Measurements from ENCODE around the gene CTXN1. TPM values are rescaled to one million over a fixed set of nuclear protein-coding genes. Genes with fewer than 3 reads are reported as not detected.

Gene CTXN1
- total RNA-seq, 4 donors from 2014 or later, result 2.9 to 29.7 (median 4.8) TPM

GRCh38 chr19:7968008-7968795 is 42.3 kb upstream of the CTXN1 start:
- TF ChIP-seq EP300 (IDR thresholded peaks at IDR 0.05; ENCODE audit: low read depth) (no peak), POLR2A (IDR thresholded peaks at IDR 0.05) (no peak), POLR2AphosphoS5 (IDR thresholded peaks at IDR 0.05) (no peak)
- TF ChIP-seq, protein P1, sequence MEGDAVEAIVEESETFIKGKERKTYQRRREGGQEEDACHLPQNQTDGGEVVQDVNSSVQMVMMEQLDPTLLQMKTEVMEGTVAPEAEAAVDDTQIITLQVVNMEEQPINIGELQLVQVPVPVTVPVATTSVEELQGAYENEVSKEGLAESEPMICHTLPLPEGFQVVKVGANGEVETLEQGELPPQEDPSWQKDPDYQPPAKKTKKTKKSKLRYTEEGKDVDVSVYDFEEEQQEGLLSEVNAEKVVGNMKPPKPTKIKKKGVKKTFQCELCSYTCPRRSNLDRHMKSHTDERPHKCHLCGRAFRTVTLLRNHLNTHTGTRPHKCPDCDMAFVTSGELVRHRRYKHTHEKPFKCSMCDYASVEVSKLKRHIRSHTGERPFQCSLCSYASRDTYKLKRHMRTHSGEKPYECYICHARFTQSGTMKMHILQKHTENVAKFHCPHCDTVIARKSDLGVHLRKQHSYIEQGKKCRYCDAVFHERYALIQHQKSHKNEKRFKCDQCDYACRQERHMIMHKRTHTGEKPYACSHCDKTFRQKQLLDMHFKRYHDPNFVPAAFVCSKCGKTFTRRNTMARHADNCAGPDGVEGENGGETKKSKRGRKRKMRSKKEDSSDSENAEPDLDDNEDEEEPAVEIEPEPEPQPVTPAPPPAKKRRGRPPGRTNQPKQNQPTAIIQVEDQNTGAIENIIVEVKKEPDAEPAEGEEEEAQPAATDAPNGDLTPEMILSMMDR (IDR thresholded peaks at IDR 0.05), result no peak
- Histone ChIP-seq H3K27me3 (no peaks in the 10 kb centered on the region), H3K36me3 (peaks cover 0 to 41% (median 9%) of the 10 kb centered on the region in 4 donors), H3K4me3 (no peak overlapping the region), H3K27ac (no peak overlapping the region), H3K9me3 (no peaks in the 10 kb centered on the region), H3K4me1 (no peaks in the 10 kb centered on the region)
- DNase-seq, result no peak
- 92% methylated on average over 14 of the region's 15 CpGs; no CpG with 5 or more reads in 1 of the 2 donors for WGBS, 2 donors (ENCODE audit: low coverage in 1 of 2)
- in situ Hi-C loops (cut with MboI; ENCODE audit: low pct_ligation_motif_present in 1 of 4, low pct_unique_long_range_greater_than_20kb in 1 of 4, low sequenced_read_pairs in 3 of 4) (loop anchor here in 1 of 4 donors (25.0 kb wide), 1 partner anchor 269 kb away; no protein-coding TSS in a partner anchor), intact Hi-C loops (cut with DNase I; ENCODE audit: low total_unique reads) (no loop called here)

GRCh38 chr19:7965921-7966665 is 40.2 kb upstream of the CTXN1 start:
- peaks cover 0 to 52% (median 9%) of the 10 kb centered on the region in 4 donors for H3K36me3 ChIP-seq
- H3K4me3 ChIP-seq, result no peak overlapping the region
- in situ Hi-C loops (cut with MboI; ENCODE audit: low pct_ligation_motif_present in 1 of 4, low pct_unique_long_range_greater_than_20kb in 1 of 4, low sequenced_read_pairs in 3 of 4), result loop anchor here in 1 of 4 donors (25.0 kb wide), 1 partner anchor 271 kb away; no protein-coding TSS in a partner anchor
- intact Hi-C loops (cut with DNase I; ENCODE audit: low total_unique reads), result no loop called here
- H3K9me3 ChIP-seq, result no peaks in the 10 kb centered on the region
- no peak overlapping the region for H3K27ac ChIP-seq
- H3K27me3 ChIP-seq, result no peaks in the 10 kb centered on the region
- TF ChIP-seq POLR2AphosphoS5 (IDR thresholded peaks at IDR 0.05), result no peak
- TF ChIP-seq POLR2A (IDR thresholded peaks at IDR 0.05), result no peak
- TF ChIP-seq EP300 (IDR thresholded peaks at IDR 0.05; ENCODE audit: low read depth), result no peak
- TF ChIP-seq, protein P1 (IDR thresholded peaks at IDR 0.05), result no peak
- no peaks in the 10 kb centered on the region for H3K4me1 ChIP-seq
- WGBS, 2 donors (ENCODE audit: low coverage in 1 of 2), result 88 to 89% methylated on average over 4 to 12 of the region's 12 CpGs
- no peak for DNase-seq

DNA sequence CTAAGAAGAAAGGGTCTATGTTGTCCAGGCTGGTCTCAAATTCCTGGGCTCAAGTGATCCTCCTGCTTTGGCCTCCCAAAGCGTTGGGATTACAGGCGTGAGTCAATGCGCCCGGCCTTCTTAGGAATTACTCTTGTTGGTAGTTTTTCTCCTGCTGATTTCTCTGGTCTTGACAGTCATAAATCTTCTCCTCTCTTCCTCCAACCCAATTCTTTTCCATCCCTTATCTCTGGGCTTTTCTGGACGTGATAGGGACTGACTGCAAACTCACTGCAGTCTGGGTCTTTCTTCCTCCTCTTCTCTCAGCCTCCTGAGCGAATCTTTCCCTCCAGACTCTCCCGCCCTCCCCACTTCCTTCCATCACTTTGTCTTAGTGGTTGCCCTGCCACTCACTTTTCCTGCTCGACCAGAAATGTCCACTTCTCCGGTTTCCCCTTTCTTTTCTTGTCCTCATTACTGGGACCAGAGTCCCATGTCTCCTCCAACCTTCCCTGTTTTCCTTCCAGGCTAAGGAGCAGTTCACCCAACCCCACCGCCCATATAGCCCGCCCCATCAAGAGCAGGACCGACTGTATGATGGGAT is 39.4 kb upstream of the CTXN1 start:
- H3K27ac ChIP-seq, result no peak overlapping the region
- no peaks in the 10 kb centered on the region for H3K4me1 ChIP-seq
- H3K27me3 ChIP-seq, result no peaks in the 10 kb centered on the region
- TF ChIP-seq EP300 (IDR thresholded peaks at IDR 0.05; ENCODE audit: low read depth) (no peak), POLR2AphosphoS5 (IDR thresholded peaks at IDR 0.05) (no peak), POLR2A (IDR thresholded peaks at IDR 0.05) (no peak)
- TF ChIP-seq, protein P1 (IDR thresholded peaks at IDR 0.05), result no peak
- H3K9me3 ChIP-seq, result no peaks in the 10 kb centered on the region
- no peak overlapping the region for H3K4me3 ChIP-seq
- peaks cover 0 to 59% (median 9%) of the 10 kb centered on the region in 4 donors for H3K36me3 ChIP-seq
- in situ Hi-C loops (cut with MboI; ENCODE audit: low pct_ligation_motif_present in 1 of 4, low pct_unique_long_range_greater_than_20kb in 1 of 4, low sequenced_read_pairs in 3 of 4), result loop anchor here in 1 of 4 donors (25.0 kb wide), 1 partner anchor 272 kb away; no protein-coding TSS in a partner anchor
- DNase-seq, result no peak
- intact Hi-C loops (cut with DNase I; ENCODE audit: low total_unique reads), result no loop called here
- 91 to 93% methylated on average over 12 of the region's 12 CpGs for WGBS, 2 donors (ENCODE audit: low coverage in 1 of 2)

DNA sequence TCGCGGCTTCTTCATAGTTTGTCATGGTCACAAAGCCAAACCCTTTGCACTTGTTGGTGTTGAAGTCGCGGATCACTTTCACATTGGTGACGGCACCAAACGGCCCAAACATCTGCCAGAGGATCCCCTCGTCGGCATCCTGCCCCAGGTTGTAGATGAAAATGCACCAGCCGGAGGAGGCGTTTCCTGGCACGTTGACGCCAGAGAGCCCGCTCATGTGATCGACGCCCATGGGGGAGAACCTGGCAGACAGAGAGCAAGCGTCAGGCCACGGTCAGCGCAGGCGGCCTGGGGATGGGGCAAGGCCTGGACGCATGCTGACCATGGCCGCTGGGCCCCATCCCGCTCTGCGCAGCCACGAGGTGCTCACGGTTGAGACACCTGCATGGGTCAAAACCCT is 37.6 kb upstream of the CTXN1 start:
- Histone ChIP-seq H3K4me1 (no peaks in the 10 kb centered on the region), H3K36me3 (peaks cover 0 to 62% (median 9%) of the 10 kb centered on the region in 4 donors), H3K27me3 (no peaks in the 10 kb centered on the region), H3K27ac (no peak overlapping the region), H3K9me3 (no peaks in the 10 kb centered on the region), H3K4me3 (no peak overlapping the region)
- TF ChIP-seq EP300 (IDR thresholded peaks at IDR 0.05; ENCODE audit: low read depth), result no peak
- TF ChIP-seq POLR2AphosphoS5 (IDR thresholded peaks at IDR 0.05), result no peak
- TF ChIP-seq, protein P1 (IDR thresholded peaks at IDR 0.05), result no peak
- no peak for TF ChIP-seq POLR2A (IDR thresholded peaks at IDR 0.05)
- intact Hi-C loops (cut with DNase I; ENCODE audit: low total_unique reads) (no loop called here), in situ Hi-C loops (cut with MboI; ENCODE audit: low pct_ligation_motif_present in 1 of 4, low pct_unique_long_range_greater_than_20kb in 1 of 4, low sequenced_read_pairs in 3 of 4) (loop anchor here in 1 of 4 donors (25.0 kb wide), 1 partner anchor 274 kb away; no protein-coding TSS in a partner anchor)
- 95 to 100% methylated on average over 1 to 25 of the region's 25 CpGs for WGBS, 2 donors (ENCODE audit: low coverage in 1 of 2)
- DNase-seq, result no peak

All from transverse colon (tissue), 4 donors.